Measurements from ENCODE around the gene ATP6V0A1.

The ATP6V0A1 gene

DNA sequence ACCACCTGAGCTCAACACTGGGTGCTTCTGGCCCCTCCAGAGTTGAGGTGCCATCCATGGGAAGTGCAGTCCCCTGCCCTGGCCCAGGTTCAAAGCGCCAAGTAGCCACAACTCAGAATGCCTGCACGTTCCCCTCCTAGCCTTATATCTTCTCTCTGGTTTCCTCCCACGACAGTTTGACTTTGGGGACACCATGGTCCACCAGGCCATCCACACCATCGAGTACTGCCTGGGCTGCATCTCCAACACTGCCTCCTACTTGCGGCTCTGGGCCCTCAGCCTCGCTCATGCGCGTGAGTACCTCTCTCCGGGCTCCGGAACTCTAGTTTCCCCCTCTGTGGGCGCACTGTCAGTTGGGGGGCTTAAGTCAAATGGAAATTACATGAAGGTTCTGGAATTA is 55.0 kb downstream of the ATP6V0A1 start:
- H3K4me1 ChIP-seq (ENCODE audit: insufficient read depth, insufficient read length) = peaks cover 13% of the 10 kb centered on the region
- H3K27me3 ChIP-seq (ENCODE audit: insufficient read depth, insufficient read length) = no peaks in the 10 kb centered on the region
- TF ChIP-seq SUZ12 (IDR thresholded peaks at IDR 0.05; ENCODE audit: extremely low read depth, insufficient read depth, insufficient read length) = no peak
- no peak for TF ChIP-seq ZNF274 (IDR thresholded peaks at IDR 0.05; ENCODE audit: low read depth, low read length)
- TF ChIP-seq YY1 (IDR thresholded peaks at IDR 0.05; ENCODE audit: insufficient read depth, insufficient read length) = no peak

DNA sequence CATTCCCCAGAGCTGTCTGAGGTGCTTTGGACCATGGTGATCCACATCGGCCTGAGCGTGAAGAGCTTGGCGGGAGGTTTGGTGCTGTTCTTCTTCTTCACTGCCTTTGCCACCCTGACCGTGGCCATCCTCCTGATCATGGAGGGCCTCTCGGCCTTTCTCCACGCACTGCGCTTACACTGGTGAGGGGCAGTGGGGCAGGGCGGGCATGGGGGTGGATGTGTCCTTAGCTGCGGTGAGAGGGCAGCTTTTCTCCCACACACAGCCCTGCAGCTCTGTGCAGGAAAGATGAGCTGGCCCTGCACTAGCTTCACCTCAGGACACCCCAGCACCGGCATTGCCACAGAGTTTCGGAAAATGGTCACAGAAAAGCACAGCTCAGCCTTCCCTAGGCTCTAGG is 55.6 kb downstream of the ATP6V0A1 start:
- Histone ChIP-seq H3K4me1 (ENCODE audit: insufficient read depth, insufficient read length) (peaks cover 19% of the 10 kb centered on the region), H3K4me3 (ENCODE audit: insufficient read length, low read depth) (no peak overlapping the region), H3K36me3 (ENCODE audit: insufficient read depth, insufficient read length, low read length) (peaks cover 58% of the 10 kb centered on the region), H3K27me3 (ENCODE audit: insufficient read depth, insufficient read length) (no peaks in the 10 kb centered on the region), H3K9me3 (ENCODE audit: insufficient read depth, low read length) (no peaks in the 10 kb centered on the region), H3K9ac (ENCODE audit: insufficient read length, low read depth) (no peak overlapping the region)
- DNase-seq (ENCODE audit: low read depth, low spot score) = no peak
- no peak for TF ChIP-seq ZNF274 (IDR thresholded peaks at IDR 0.05; ENCODE audit: low read depth, low read length)

More for the DNA sequence above, 55.0 kb downstream of the ATP6V0A1 start:
- Histone ChIP-seq H3K9ac (ENCODE audit: insufficient read length, low read depth) (no peak overlapping the region), H3K36me3 (ENCODE audit: insufficient read depth, insufficient read length, low read length) (peaks cover 63% of the 10 kb centered on the region), H3K4me3 (ENCODE audit: insufficient read length, low read depth) (no peak overlapping the region), H3K9me3 (ENCODE audit: insufficient read depth, low read length) (no peaks in the 10 kb centered on the region)
- DNase-seq (ENCODE audit: low read depth, low spot score) = no peak

DNA sequence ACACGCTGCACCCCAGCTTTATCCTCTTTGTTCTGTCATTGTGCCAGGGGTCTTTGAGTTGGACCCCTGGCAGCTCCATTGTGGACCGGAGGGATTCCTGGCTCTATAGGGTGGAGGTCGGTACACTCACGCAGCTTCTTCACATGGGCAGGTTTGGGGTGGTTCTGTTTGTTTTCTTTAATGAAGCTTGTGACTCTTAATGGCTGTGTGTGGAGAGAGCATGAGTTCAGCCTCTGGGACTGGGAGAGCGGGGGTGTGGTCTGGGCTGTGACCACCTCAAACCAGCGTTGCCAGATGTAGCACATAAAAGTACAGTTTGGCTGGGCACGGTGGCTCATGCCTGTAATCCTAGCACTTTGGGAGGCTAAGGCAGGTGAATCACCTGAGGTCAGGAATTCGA is 56.2 kb downstream of the ATP6V0A1 start:
- TF ChIP-seq YY1 (IDR thresholded peaks at IDR 0.05; ENCODE audit: insufficient read depth, insufficient read length) = no peak
- no peak for TF ChIP-seq ZNF274 (IDR thresholded peaks at IDR 0.05; ENCODE audit: low read depth, low read length)
- TF ChIP-seq SUZ12 (IDR thresholded peaks at IDR 0.05; ENCODE audit: extremely low read depth, insufficient read depth, insufficient read length) = no peak
- H3K9me3 ChIP-seq (ENCODE audit: insufficient read depth, low read length) = no peaks in the 10 kb centered on the region
- no peaks in the 10 kb centered on the region for H3K27me3 ChIP-seq (ENCODE audit: insufficient read depth, insufficient read length)
- peaks cover 23% of the 10 kb centered on the region for H3K4me1 ChIP-seq (ENCODE audit: insufficient read depth, insufficient read length)
- no peak overlapping the region for H3K9ac ChIP-seq (ENCODE audit: insufficient read length, low read depth)
- H3K4me3 ChIP-seq (ENCODE audit: insufficient read length, low read depth) = no peak overlapping the region
- peaks cover 52% of the 10 kb centered on the region for H3K36me3 ChIP-seq (ENCODE audit: insufficient read depth, insufficient read length, low read length)
- no peak for DNase-seq (ENCODE audit: low read depth, low spot score)

DNA sequence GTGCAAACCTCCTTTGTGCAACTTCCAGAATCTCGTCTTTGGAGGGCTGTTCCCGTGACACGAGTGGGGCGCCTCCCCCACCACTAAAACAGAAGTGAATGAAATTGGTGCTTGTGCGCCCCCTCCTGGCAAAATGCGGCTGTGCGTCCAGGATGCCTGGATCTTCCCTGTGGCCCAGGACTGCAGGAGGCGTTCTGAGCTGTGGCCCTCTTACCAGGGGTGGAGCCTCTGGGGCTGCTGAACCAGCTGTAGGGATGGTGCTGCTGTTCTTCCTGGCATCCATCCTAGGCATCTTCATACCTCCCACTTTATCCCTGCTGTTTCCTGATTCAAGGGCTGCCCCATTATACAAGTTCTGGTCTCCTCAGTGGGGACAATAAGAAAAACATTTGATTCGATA is 58.8 kb downstream of the ATP6V0A1 start:
- H3K4me3 ChIP-seq (ENCODE audit: insufficient read length, low read depth) = no peak overlapping the region
- no peaks in the 10 kb centered on the region for H3K9me3 ChIP-seq (ENCODE audit: insufficient read depth, low read length)
- H3K9ac ChIP-seq (ENCODE audit: insufficient read length, low read depth) = no peak overlapping the region
- peaks cover 43% of the 10 kb centered on the region for H3K4me1 ChIP-seq (ENCODE audit: insufficient read depth, insufficient read length)
- H3K27me3 ChIP-seq (ENCODE audit: insufficient read depth, insufficient read length) = no peaks in the 10 kb centered on the region
- no peak for TF ChIP-seq SUZ12 (IDR thresholded peaks at IDR 0.05; ENCODE audit: extremely low read depth, insufficient read depth, insufficient read length)
- TF ChIP-seq YY1 (IDR thresholded peaks at IDR 0.05; ENCODE audit: insufficient read depth, insufficient read length) = no peak
- no peak for TF ChIP-seq ZNF274 (IDR thresholded peaks at IDR 0.05; ENCODE audit: low read depth, low read length)
- DNase-seq (ENCODE audit: low read depth, low spot score) = no peak
- H3K36me3 ChIP-seq (ENCODE audit: insufficient read depth, insufficient read length, low read length) = peaks cover 54% of the 10 kb centered on the region

DNA sequence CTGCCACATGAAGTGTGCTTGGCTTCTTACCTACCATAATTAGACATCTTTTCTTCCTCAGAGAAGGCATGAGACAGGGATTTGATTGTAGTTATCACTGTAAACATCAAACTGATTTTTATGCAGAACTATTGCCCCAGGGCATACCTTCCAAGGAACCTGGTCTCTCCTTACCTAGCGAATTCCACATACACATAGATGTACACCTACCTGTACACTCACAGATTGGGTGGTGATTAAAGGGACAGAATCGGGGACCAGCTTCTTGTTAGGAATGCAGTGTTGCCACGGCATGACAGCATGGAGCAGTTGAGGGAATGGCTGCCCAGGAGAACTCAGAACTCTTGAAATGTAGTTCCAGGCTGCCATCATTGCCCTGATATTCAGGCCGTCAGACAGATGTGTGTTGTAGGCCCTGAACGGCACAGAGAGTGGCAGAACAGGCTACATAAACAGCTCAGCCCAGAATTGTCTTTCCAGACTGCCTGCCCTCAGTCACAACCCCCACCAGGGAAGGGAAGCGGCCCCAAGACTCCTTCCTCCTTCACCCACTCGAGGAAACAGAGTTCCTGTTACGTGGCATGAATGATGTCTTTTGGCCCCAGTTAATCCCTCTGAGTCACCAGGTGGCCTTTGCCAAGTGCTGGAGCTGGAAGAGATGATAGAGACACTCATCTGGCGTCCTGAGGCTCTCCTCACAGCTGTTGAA is 59.5 kb downstream of the ATP6V0A1 start:
- DNase-seq (ENCODE audit: low read depth, low spot score) = no peak
- no peak overlapping the region for H3K4me3 ChIP-seq (ENCODE audit: insufficient read length, low read depth)
- H3K4me1 ChIP-seq (ENCODE audit: insufficient read depth, insufficient read length) = peaks cover 49% of the 10 kb centered on the region
- no peaks in the 10 kb centered on the region for H3K27me3 ChIP-seq (ENCODE audit: insufficient read depth, insufficient read length)
- peaks cover 59% of the 10 kb centered on the region for H3K36me3 ChIP-seq (ENCODE audit: insufficient read depth, insufficient read length, low read length)
- TF ChIP-seq YY1 (IDR thresholded peaks at IDR 0.05; ENCODE audit: insufficient read depth, insufficient read length) (no peak), ZNF274 (IDR thresholded peaks at IDR 0.05; ENCODE audit: low read depth, low read length) (no peak), SUZ12 (IDR thresholded peaks at IDR 0.05; ENCODE audit: extremely low read depth, insufficient read depth, insufficient read length) (no peak)
- H3K9ac ChIP-seq (ENCODE audit: insufficient read length, low read depth) = no peak overlapping the region
- no peaks in the 10 kb centered on the region for H3K9me3 ChIP-seq (ENCODE audit: insufficient read depth, low read length)

DNA sequence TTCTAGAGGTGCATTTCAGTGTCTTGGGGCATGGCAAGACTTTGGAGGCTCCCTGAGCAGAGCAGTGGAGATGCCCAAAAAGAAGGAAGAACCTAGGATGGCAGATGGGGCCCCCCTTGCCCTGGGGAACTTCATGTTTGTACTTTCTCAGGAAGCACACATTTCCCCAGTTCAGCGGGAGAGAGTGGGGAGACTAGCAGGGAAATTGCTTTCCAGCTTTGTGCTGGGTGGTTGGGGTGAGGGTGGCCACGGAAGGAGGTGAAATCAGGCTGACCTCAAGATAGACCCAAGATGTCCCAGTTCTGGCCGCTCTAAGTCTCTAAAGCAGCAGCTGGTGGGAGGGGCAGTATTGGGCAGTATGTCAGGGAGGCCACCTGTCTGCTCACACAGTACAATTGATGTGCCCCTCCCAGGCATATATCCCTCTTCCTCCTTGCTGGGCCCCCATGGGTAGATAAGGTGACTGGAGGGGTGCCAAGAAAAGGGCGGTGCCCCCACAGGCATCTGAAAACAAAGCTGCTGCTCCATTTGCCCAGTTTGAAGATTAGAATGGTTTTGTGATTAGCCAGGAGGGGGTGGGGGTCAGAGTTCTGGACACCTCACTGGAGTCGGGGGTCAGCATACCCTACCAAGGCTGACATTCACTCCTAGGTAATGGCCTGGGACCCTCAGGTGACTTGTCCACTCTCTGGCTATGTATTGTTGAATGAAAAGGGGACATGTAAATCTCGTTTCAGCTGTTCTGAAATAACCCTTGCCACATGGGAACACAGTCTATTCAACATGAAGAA is 60.3 kb downstream of the ATP6V0A1 start:
- no peak for TF ChIP-seq YY1 (IDR thresholded peaks at IDR 0.05; ENCODE audit: insufficient read depth, insufficient read length)
- TF ChIP-seq ZNF274 (IDR thresholded peaks at IDR 0.05; ENCODE audit: low read depth, low read length) = no peak
- TF ChIP-seq SUZ12 (IDR thresholded peaks at IDR 0.05; ENCODE audit: extremely low read depth, insufficient read depth, insufficient read length) = no peak
- no peaks in the 10 kb centered on the region for H3K9me3 ChIP-seq (ENCODE audit: insufficient read depth, low read length)
- no peak overlapping the region for H3K4me3 ChIP-seq (ENCODE audit: insufficient read length, low read depth)
- H3K27me3 ChIP-seq (ENCODE audit: insufficient read depth, insufficient read length) = no peaks in the 10 kb centered on the region
- DNase-seq (ENCODE audit: low read depth, low spot score) = no peak
- H3K9ac ChIP-seq (ENCODE audit: insufficient read length, low read depth) = peak overlapping the region; percentile 45
- peaks cover 54% of the 10 kb centered on the region for H3K36me3 ChIP-seq (ENCODE audit: insufficient read depth, insufficient read length, low read length)
- peaks cover 44% of the 10 kb centered on the region for H3K4me1 ChIP-seq (ENCODE audit: insufficient read depth, insufficient read length)

Data from NT2/D1 (cell line).